ENCODE results near the gene VSTM1. TPM values are rescaled to one million over a fixed set of nuclear protein-coding genes. Genes with fewer than 3 reads are reported as not detected.
"Not testable (repeated sequence)": the region's sequence is repeated elsewhere in the genome, so short reads cannot be mapped to it uniquely, and the experiment has no call there.

VSTM1 gene
- total and polyA plus RNA-seq, 2 of the 4 experiments (the other 2 are of a cell fraction): not detected

- ATAC-seq (ENCODE audit: low read depth); H2AFZ ChIP-seq (replicated peaks; ENCODE audit: low read length, poor library complexity); H3K4me2 ChIP-seq (ENCODE audit: low read depth, low read length); H3K23ac ChIP-seq (ENCODE audit: low read depth, low read length); H3K9me1 ChIP-seq (ENCODE audit: insufficient read depth, low read length); dilution Hi-C loops (cut with HindIII; ENCODE audit: low sequenced_read_pairs, unreplicated experiment); H3K18ac ChIP-seq (ENCODE audit: low read depth, low read length); H2AK9ac ChIP-seq (replicated peaks; ENCODE audit: low read depth, low read length, poor library complexity); H2BK20ac ChIP-seq (ENCODE audit: low read depth, low read length); H3K9ac ChIP-seq (ENCODE audit: low read depth, low read length); H4K91ac ChIP-seq (ENCODE audit: insufficient read depth, low read depth, low read length); H2BK120ac ChIP-seq (ENCODE audit: low read depth, low read length); H4K20me1 ChIP-seq (ENCODE audit: insufficient read depth, low read length); H2BK5ac ChIP-seq (ENCODE audit: low read depth, low read length, poor library complexity, severe bottlenecking); H3K9me3 ChIP-seq (ENCODE audit: control insufficient read depth, insufficient read depth, low read length); DNase-seq; H3K27me3 ChIP-seq (ENCODE audit: control insufficient read depth, insufficient read depth, low read length); H3K14ac ChIP-seq (replicated peaks; ENCODE audit: low read depth, low read length); H3K27ac ChIP-seq (ENCODE audit: insufficient read depth, low read length); H3K4me3 ChIP-seq (ENCODE audit: insufficient read depth, low read depth, low read length); H2AK5ac ChIP-seq (ENCODE audit: low read depth, low read length); POLR2A ChIA-PET (ENCODE audit: unreplicated experiment); H3K4me1 ChIP-seq (ENCODE audit: control insufficient read depth, insufficient read depth, low read length); H4K5ac ChIP-seq (ENCODE audit: low read depth, low read length); H3K56ac ChIP-seq (ENCODE audit: extremely low read depth, insufficient read depth, low read length); H4K8ac ChIP-seq (ENCODE audit: low read depth in 2 of 2, low read length in 2 of 2); H3K36me3 ChIP-seq (ENCODE audit: control insufficient read depth, insufficient read depth, low read length); H3K4ac ChIP-seq (ENCODE audit: low read depth, low read length); H2BK15ac ChIP-seq (ENCODE audit: low read depth, low read length); BruUV-seq (replicated peaks): not testable (repeated sequence)
- H3K79me1 ChIP-seq (ENCODE audit: low read depth in 1 of 2, low read length in 2 of 2): peaks cover 4 to 15% of the 10 kb centered on the region in 2 experiments
- intact Hi-C loops (cut with micrococcal nuclease): loop anchor here (5.0 to 10.0 kb wide), 3 partner anchors 235 to 765 kb away; partner anchors contain the start of genes MYADM and ZNF845
- WGBS, 2 experiments (ENCODE audit: extremely low coverage in 2 of 2, insufficient read length in 1 of 2): 60% methylated on average over 2 of the region's 9 CpGs; no CpG with 5 or more reads in 1 of the 2 experiments
- CTCF ChIA-PET: interaction anchor here (0.7 kb wide), 1 partner anchor 129 kb away, joined by 3 read pairs; no protein-coding TSS in a partner anchor
- in situ Hi-C loops (cut with MboI; ENCODE audit: low sequenced_read_pairs): loop anchor here (25.0 kb wide), 1 partner anchor 362 kb away; the partner anchor contains the start of genes CDC42EP5 and LENG9
These were observed 36.2 kb upstream of the VSTM1 start for GRCh38 chr19:54099903-54100255.
